HK-2 (cell line): ENCODE measurements around the gene IRX2.

Source experiments
- DNase-seq: peaks from one replicate; pipeline ENCODE4 v3.0.0-alpha.2; 2018; ENCODE audit not compliant: unreplicated experiment

Gene IRX2

GRCh38 chr5:2718115-2718514 is 33.4 kb downstream of the IRX2 start:
- DNase-seq = no peak

DNA sequence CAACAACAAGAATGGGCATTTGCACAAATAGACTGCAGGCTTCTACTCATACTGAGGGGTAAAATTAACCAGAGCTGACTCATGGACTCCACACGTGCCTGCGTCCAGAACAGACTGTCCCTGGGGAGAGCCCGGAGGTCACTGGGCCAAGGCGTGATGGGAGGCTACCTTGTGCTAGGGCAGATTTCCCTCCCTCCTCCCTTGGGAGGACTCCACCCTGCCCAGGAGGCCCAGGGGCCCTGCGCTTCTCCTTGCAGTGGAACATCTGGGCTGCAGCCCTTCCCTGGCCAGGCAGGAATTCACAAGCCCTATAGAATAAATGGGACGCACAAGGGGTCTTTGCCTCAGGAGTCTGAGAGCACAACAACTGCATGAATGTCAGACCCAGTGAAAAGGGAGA is 35.6 kb downstream of the IRX2 start:
- no peak for DNase-seq

DNA sequence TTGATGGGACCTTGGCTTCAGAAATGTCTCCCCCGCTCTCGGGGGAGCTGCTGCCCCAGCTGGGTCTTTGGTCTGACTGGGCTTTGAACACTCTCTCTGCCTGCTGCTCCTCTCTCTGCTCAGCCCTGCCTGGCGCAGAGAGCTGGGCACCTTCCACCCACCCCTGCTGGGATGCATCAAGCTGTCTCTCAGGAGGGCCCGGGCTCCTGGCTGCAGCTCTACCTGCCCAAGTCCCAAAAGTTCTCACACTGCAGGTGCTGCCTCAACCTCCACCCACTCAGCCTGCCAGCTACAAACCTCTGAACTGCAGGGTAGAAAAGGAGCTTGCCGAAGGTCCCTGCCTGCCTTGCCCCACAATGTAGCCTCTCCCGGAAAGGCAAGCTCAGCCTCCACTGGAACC is 36.7 kb downstream of the IRX2 start:
- DNase-seq = no peak

- no peak for DNase-seq
Measured at GRCh38 chr5:2714026-2714425, 37.5 kb downstream of the IRX2 start.

GRCh38 chr5:2711446-2712425 is 39.7 kb downstream of the IRX2 start:
- no peak for DNase-seq

DNA sequence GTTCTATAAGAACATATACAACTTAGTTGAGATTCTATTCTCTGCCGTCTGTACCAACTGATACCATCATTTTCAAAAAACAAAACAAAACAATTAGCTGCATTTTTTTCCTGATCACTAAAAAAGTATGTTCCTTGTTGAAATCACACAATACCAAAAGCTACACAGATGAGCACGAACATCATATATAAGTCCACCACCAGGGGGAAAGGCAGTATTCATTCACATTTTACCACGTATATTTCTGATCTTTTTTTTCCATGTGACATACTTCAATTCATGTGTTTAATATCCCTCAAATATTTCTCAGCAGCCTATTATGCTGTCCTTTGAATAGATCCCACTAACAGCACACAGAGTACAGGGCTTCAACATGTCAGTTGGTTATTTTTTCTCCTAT is 40.6 kb downstream of the IRX2 start:
- no peak for DNase-seq

DNA sequence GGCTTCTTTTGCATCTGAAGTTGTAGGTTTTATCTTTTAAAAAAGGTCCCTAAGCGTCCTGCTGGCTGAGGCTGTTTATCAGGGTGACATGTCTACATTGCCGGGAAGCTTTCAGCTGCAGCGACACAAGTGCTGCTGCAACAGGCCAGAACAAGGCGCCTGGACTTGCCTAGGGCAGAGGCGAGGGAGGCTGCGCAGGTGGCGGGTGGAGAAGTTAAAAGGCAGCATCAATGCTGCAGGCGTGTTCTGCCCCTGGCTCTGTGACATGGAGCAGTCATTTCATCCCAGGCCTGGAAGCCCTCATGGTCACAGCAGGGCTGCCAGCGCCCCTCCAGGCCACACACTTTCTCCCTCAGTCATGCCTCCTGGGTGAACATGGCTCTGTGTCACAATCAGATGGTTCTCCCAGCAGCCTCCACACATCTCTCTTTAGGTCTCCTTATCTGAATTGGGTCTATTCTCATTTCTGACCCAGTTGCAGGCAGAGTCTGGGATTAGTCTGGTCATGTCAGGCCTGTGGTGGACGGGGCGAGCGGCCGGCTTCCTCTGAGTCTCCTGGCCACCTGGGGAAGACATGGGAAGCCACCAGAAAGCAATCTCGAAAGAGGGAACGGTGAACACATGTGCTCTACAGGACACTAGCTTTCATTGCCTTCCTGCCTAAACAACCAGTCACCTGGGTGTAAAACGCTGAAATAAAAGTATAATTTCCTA is 41.3 kb downstream of the IRX2 start:
- no peak for DNase-seq

GRCh38 chr5:2708751-2709150 is 42.7 kb downstream of the IRX2 start:
- DNase-seq = no peak

DNA sequence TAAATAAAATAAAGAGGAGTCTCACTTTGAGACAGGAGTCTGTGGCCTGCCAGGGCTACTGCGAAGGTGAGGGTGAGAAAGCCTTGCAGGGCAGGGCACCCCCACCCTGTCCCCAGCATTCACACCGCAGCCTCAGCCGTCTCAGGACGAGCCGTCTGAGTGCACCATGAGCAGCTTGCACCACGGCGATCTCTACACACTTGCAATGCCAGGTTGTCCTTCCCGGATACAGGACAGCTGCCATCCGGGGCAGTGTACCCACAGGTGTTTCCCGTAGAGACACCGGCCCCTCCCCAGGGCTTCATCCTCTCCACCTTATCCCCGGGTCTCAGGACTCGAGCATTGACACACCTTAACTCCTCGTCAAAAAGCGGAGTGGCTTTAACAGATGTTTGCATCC is 43.3 kb downstream of the IRX2 start:
- DNase-seq = no peak

DNA sequence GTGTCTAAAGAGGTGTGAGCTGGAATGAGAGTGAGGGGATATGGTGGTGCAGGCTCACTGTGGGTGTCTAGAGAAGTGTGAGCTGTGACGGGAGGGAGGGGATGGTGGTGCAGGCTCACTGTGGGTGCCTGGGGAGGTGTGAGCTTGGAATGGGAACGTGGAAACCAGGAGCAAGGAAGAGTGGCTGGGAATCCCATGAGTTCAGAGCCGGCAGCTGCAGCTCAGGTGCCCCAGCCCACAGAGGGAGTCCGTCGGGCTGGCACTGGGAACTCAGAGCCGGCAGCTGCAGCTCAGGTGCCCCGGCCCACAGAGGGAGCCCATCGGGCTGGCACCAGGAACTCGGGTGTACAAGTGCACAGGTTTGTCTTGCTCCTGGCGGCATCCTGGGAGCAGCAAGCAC is 45.6 kb downstream of the IRX2 start:
- DNase-seq = no peak

- no peak for DNase-seq
Measured at GRCh38 chr5:2704806-2705645, 46.5 kb downstream of the IRX2 start.

DNA sequence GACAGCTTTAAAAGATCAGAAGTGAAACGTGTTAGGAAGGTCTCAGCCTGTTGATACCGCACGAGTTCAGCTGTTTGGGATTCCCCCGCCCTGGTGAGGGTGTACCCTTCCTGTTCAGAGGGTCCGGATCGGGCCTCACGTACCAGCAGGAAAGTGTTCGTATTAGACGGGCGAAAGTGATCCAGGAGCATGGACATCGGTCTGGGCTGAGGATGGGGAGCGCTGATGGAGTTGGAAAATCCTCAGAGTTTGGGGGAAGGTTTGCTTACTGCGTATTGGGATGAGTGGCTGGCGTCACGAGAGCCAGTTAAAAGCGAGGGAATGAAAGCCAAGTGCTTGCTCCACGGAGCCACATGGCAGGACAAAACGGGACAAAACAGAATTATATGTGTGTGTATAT is 47.4 kb downstream of the IRX2 start:
- DNase-seq = no peak

GRCh38 chr5:2703615-2704014 is 47.9 kb downstream of the IRX2 start:
- no peak for DNase-seq

DNA sequence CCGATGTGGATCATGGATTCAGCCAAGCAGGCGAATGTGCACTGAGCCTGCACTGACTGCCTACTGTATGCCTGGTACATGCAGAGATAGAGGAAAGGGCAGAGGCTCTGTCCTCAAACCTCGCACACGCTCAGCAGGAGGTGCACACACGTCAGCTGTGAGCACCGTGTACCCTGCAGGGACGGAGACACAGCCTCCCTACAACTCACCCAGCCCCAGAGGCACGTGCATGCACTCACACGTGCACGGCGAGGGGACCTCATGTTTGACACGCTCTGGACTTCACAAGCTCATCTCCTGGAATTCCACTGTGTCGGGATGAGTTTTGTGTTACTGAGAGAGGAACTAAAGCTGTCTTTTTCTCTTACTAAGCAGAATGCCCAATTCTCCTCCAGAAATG is 48.4 kb downstream of the IRX2 start:
- DNase-seq = no peak

DNA sequence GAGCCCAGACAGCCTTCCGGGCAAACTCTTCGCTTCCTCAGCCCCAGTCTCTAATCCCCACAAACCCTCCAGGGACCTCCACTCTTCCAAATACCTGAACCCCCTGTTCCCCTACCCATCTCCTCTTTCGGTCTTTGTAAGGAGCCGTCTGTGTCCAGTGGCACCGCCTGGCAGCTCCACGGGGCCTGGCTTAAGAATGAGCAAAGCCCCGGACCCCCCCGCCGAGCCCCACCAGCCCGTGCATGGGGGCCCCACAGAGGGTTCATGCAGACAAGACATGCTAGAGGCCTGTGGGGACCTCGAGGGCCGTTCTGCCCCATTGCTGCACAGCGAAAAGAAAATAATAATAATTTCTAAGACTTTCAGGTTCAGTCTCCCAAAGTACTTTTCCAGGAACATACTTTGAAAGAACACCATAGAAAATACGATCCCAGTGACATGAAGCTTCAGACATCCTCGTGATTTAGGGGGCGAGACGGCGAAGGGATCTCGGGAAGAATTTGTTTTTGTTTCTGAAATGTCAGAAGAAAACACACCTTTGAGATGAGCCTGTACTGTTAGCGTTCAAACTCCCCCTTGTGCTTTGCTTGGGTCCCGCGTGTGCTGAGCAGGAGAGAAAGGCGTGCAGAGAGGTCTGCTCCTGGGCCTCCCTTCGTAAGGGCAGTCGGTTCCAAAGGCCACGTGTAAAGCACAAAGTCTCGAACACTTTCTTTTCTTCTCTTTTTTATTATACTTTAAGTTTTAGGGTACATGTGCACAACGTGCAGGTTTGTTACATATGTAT is 49.2 kb downstream of the IRX2 start:
- no peak for DNase-seq

- no peak for DNase-seq
Measured at GRCh38 chr5:2701592-2701991, 49.9 kb downstream of the IRX2 start.

DNA sequence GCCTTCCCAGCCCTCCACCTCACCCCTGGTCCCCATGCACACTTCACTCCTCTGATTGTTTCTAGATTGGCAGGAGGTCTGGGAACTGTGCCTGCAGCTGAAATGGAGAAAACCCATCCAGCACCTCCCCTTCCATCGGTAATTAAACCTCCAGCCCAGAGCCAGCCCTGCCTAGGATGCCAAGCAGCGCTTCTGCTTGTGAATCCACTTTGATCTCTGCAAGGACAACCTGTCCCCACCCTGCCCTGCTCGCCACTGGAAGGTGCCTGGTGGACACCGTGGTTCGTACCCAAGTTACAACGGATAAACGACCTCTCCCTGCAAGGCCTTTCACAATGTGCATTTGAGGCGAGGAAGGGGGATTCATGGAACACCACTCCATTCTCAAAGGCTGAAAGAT is 50.6 kb downstream of the IRX2 start:
- DNase-seq = no peak

GRCh38 chr5:2699686-2700085 is 51.8 kb downstream of the IRX2 start:
- no peak for DNase-seq

DNA sequence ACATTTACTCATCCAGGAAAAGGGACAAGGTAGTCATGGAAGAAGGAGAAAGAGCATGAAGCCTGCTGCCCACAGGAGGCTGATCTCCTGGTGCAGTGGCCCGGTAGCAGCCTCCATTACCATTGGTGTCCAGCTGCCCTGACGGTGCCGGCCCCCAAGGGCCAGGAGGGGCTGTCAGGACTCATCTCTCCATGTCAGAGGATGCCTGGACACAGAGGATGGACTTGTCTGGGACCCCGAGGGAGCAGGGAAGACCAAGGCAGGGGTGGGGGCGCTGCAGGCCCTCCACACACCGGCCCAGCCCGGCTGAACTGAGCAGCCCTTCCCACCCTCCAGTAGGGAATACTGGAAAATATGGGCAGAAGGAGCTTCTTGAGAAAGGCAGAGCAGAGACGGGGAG is 52.2 kb downstream of the IRX2 start:
- no peak for DNase-seq

GRCh38 chr5:2698581-2698980 is 52.9 kb downstream of the IRX2 start:
- DNase-seq = no peak

DNA sequence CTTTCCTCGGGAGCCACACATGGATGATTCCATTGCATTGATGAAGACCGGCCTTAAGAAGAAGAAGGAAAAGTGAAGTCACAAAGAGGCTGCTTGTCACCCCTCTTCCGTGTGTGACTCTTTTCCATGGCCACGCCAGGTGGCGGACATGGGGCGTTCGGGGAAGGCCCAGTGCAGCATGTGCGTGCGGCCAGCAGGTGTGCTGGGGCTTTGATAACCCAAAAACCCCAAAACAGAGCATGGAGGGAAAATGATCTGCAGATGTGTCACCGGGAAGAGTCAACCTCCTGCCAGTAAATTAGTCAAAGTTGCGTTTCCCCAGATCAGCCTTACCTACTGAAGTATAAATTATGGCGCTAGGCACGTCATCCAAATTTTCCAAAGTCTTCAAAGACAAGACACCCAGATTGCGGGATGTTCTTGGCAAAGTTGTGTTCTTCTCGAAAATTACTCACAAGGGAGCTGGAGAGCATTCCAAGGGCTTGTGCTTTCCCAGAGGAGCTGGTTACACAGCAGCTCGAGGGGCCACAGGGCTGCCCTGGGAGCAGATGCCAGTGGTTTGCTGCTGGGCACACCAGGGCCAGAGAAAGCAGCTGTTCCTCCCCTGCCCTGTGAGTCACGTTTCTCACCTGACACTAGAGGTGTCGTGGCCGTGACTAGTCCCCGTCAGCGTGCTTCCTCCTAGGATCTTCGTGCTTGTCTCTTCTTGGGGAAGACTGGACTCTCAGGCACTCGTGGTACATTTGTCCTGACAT is 53.9 kb downstream of the IRX2 start:
- no peak for DNase-seq
